A673 (cell line): ENCODE measurements around the gene SKAP1. TPM values are rescaled to one million over a fixed set of nuclear protein-coding genes. Genes with fewer than 3 reads are reported as not detected.

Source experiments
- BruUV-seq: library from RNA; stranded (reverse); fragments of 400-500 nt; replicated peaks from 2 replicates; lab custom pipeline; 2021; lab: Mats Ljungman, UMichigan
- CTCF ChIA-PET: fragments of 300-600 bp; sonication (Branson Sonifier 250); formaldehyde crosslinking; loops from one replicate; lab custom pipeline; 2022; ENCODE audit warnings: antibody characterized with exemption; lab: Charles Lee
- POLR2A ChIA-PET: fragments of 300-600 bp; sonication (Branson Sonifier 250); formaldehyde crosslinking; loops from one replicate; lab custom pipeline; 2022; ENCODE audit warnings: antibody characterized with exemption; ENCODE audit not compliant: low non-redundant PET; lab: Charles Lee
- DNase-seq: peaks from one replicate; pipeline ENCODE4 v3.0.0-alpha.2; 2015; ENCODE audit warnings: low spot score
- H3K27ac ChIP-seq: fragments of 200-600 bp; sonication (generic); 2 replicates; pipeline ENCODE4 v1.5.1; 2016; ENCODE audit warnings: mixed run types, low read depth, mild to moderate bottlenecking, mixed read lengths, antibody characterized with exemption, low read length; ENCODE audit not compliant: poor library complexity, severe bottlenecking
- H3K27me3 ChIP-seq: fragments of 200-600 bp; sonication (generic); replicated peaks from 2 replicates; pipeline ENCODE4 v1.6.1; 2017; ENCODE audit warnings: mixed run types, low read depth, mild to moderate bottlenecking, mixed read lengths, antibody characterized with exemption, low read length; ENCODE audit not compliant: insufficient read depth, poor library complexity
- H3K36me3 ChIP-seq: fragments of 200-600 bp; sonication (generic); 2 replicates; pipeline ENCODE4 v1.6.1; 2016; ENCODE audit warnings: mixed run types, mild to moderate bottlenecking, mixed read lengths, antibody characterized with exemption, low read length; ENCODE audit not compliant: insufficient read depth, poor library complexity, severe bottlenecking
- H3K4me1 ChIP-seq: fragments of 200-600 bp; sonication (generic); 2 replicates; pipeline ENCODE4 v1.6.1; 2017; ENCODE audit warnings: mixed run types, mild to moderate bottlenecking, mixed read lengths, antibody characterized with exemption, low read length; ENCODE audit not compliant: insufficient read depth, poor library complexity, severe bottlenecking
- H3K4me3 ChIP-seq: fragments of 200-600 bp; sonication (generic); 2 replicates; pipeline ENCODE4 v1.5.1; 2016; ENCODE audit warnings: low read depth, mixed run types, mild to moderate bottlenecking, mixed read lengths, low read length; ENCODE audit not compliant: poor library complexity, severe bottlenecking
- H3K9me3 ChIP-seq: fragments of 200-600 bp; sonication (generic); 2 replicates; pipeline ENCODE4 v1.6.1; 2016; ENCODE audit warnings: mixed run types, low read depth, mild to moderate bottlenecking, mixed read lengths, antibody characterized with exemption, low read length; ENCODE audit not compliant: poor library complexity, severe bottlenecking
- CTCF ChIP-seq: fragments of 300-800, 200-600 bp; sonication (generic); conservative IDR thresholded peaks from 2 replicates; pipeline ENCODE4 v1.5.1; 2017; ENCODE audit warnings: low read depth, mild to moderate bottlenecking, antibody characterized with exemption, low read length, moderate library complexity, mixed read lengths
- EZH2 ChIP-seq: fragments of 200-600 bp; sonication (generic); IDR thresholded peaks from 2 replicates; pipeline ENCODE4 v1.6.1; 2017; ENCODE audit warnings: borderline replicate concordance, low read depth, mild to moderate bottlenecking, mixed read lengths, antibody characterized with exemption, low read length; ENCODE audit not compliant: poor library complexity, severe bottlenecking
- intact Hi-C: fragments of 100-400 bp; cut with micrococcal nuclease; formaldehyde crosslinking; loops from one replicate; pipeline ENCODE4 v1.10.0; 2022; ENCODE audit not compliant: unreplicated experiment
- total RNA-seq: library from RNA; stranded (reverse); gene quantifications from 2 replicates; pipeline ENCODE4 v1.2.3, GENCODE V29; 2021

SKAP1 gene
- total RNA-seq, 1 experiment from 2014 or later = not detected

- no peak for TF ChIP-seq CTCF
- TF ChIP-seq EZH2 = no peak
- POLR2A ChIA-PET = interaction anchor here (0.6 kb wide), 1 partner anchor 166 kb away, joined by 4 read pairs; no protein-coding TSS in a partner anchor
- no peak for DNase-seq
- intact Hi-C loops = loop anchor here (2.0 to 10.0 kb wide), 3 partner anchors 161 to 351 kb away; no protein-coding TSS in a partner anchor
- no TSS peak for BruUV-seq
- CTCF ChIA-PET = interaction anchor here (0.7 kb wide), 1 partner anchor 135 kb away, joined by 3 read pairs; no protein-coding TSS in a partner anchor
- no peak overlapping the region for H3K27ac ChIP-seq
- no peak overlapping the region for H3K4me3 ChIP-seq
- no peaks in the 10 kb centered on the region for H3K9me3 ChIP-seq
- H3K4me1 ChIP-seq = no peaks in the 10 kb centered on the region
- H3K36me3 ChIP-seq = no peaks in the 10 kb centered on the region
- peaks cover 25% of the 10 kb centered on the region for H3K27me3 ChIP-seq
Observed at GRCh38 chr17:48375356-48375755, 54.7 kb downstream of the SKAP1 start.

- POLR2A ChIA-PET = interaction anchor here (0.6 kb wide), 1 partner anchor 167 kb away, joined by 4 read pairs; no protein-coding TSS in a partner anchor
- H3K9me3 ChIP-seq = no peaks in the 10 kb centered on the region
- no TSS peak for BruUV-seq
- no peak overlapping the region for H3K4me3 ChIP-seq
- H3K36me3 ChIP-seq = no peaks in the 10 kb centered on the region
- peak; percentile 70 for DNase-seq
- CTCF ChIA-PET = interaction anchor here (0.7 kb wide), 1 partner anchor 135 kb away, joined by 3 read pairs; no protein-coding TSS in a partner anchor
- H3K27ac ChIP-seq = no peak overlapping the region
- H3K27me3 ChIP-seq = peaks cover 24% of the 10 kb centered on the region
- H3K4me1 ChIP-seq = no peaks in the 10 kb centered on the region
- intact Hi-C loops = loop anchor here (2.0 to 10.0 kb wide), 4 partner anchors 112 to 350 kb away; no protein-coding TSS in a partner anchor
- TF ChIP-seq CTCF = peak; percentile 92
- no peak for TF ChIP-seq EZH2
Observed at GRCh38 chr17:48374650-48375230, 55.3 kb downstream of the SKAP1 start.

GRCh38 chr17:48373883-48374282, 56.1 kb downstream of the SKAP1 start:
- TF ChIP-seq EZH2 = no peak
- TF ChIP-seq CTCF = no peak
- H3K4me1 ChIP-seq = no peaks in the 10 kb centered on the region
- H3K4me3 ChIP-seq = no peak overlapping the region
- no TSS peak for BruUV-seq
- POLR2A ChIA-PET = no interaction called here
- H3K9me3 ChIP-seq = no peaks in the 10 kb centered on the region
- CTCF ChIA-PET = no interaction called here
- no peaks in the 10 kb centered on the region for H3K36me3 ChIP-seq
- intact Hi-C loops = loop anchor here (2.0 to 10.0 kb wide), 4 partner anchors 112 to 349 kb away; no protein-coding TSS in a partner anchor
- no peak for DNase-seq
- H3K27ac ChIP-seq = no peak overlapping the region
- H3K27me3 ChIP-seq = peaks cover 22% of the 10 kb centered on the region
